ENCODE results near the gene PCDH12. TPM values are rescaled to one million over a fixed set of nuclear protein-coding genes. Genes with fewer than 3 reads are reported as not detected.
A peak's percentile ranks its signal among the peaks of the same experiment; 100 is the strongest.

PCDH12 gene
- total and polyA plus RNA-seq, 4 experiments from 2014 or later: 0.13 to 0.31 TPM; not detected in 2

DNA sequence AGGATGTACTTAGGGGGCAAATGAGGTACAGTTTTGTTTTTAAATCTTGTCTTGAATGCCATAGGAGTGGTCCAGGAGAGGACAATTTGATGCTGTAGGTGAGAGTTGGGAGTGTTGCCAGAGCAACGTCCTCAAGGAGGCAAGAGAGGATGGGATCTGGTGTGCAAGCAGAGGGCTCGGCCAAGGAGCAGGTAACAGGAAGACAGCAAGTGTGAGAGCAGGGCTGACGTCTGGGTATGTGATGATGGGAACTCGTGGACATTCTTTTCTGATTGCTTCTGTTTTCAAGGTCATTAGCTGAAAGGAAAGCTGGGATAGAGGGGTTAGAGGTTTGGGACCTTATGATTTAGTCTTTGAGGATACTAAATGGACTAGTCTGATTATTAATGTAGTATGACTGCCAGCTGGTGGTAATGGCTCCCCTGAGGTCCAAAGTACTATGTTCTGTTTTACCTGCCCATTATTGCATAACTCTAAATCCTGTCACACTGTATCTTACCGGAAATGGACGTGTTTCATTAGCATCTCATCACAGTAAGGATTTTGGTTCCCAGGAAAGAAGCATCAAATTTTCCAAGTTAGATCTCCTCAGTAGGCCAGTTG, 39.5 kb upstream of the PCDH12 start:
- H3K9me3 ChIP-seq (ENCODE audit: control insufficient read depth in 1 of 2, low read length in 2 of 2): no peaks in the 10 kb centered on the region
- Mint-ChIP-seq H3K4me3 (no peak overlapping the region), H3K4me1 (peaks cover under 1 to 7% (median 3%) of the 10 kb centered on the region in 4 donors), H3K27me3 (no peaks in the 10 kb centered on the region), H3K27ac (peak overlapping the region in 4 of 7 donors; percentile 33 to 58 (median 46)), H3K36me3 (peaks cover 32 to 39% of the 10 kb centered on the region in 2 donors), H3K9me3 (no peaks in the 10 kb centered on the region)
- no peak overlapping the region for H3K4me3 ChIP-seq (ENCODE audit: low read length in 2 of 2)
- no peaks in the 10 kb centered on the region for H3K4me1 ChIP-seq (ENCODE audit: insufficient read depth, low read length)
- no peaks in the 10 kb centered on the region for H3K27me3 ChIP-seq (ENCODE audit: insufficient read depth, low read length)
- intact Hi-C loops (cut with micrococcal nuclease): no loop called here
- POLR2A ChIA-PET (ENCODE audit: partially characterized antibody): no interaction called here
- no peak overlapping the region for H3K27ac ChIP-seq (ENCODE audit: low read depth, low read length)
- DNase-seq: no peak
- CTCF ChIA-PET (ENCODE audit: partially characterized antibody): interaction anchor here (0.8 to 16.4 kb wide), 4 partner anchors 9 to 147 kb away, joined by 3 to 369 read pairs (median 91); partner anchors contain the start of genes GNPDA1 and RNF14
- H3K36me3 ChIP-seq (ENCODE audit: insufficient read depth, low read length): peaks cover 15% of the 10 kb centered on the region

DNA sequence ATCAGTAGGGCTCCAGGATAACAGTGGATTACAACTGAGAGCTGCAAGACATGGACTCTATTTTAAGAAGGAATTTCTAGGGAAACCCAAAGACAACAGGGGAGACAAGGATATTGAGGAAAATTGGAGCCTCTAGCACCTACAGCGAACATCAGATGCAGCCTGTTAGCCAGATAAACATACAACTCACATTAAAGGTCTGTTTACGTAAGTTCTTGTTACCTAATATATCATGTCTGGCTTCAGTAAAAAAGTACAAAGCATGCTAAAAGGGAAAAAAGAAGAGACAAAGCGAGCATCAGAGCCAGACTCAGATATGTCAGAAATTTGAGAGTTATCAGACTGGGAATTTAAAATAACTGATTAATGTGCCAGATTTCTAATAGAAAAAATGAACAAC, 37.7 kb upstream of the PCDH12 start:
- Histone ChIP-seq H3K4me1 (ENCODE audit: insufficient read depth, low read length) (no peaks in the 10 kb centered on the region), H3K27ac (ENCODE audit: low read depth, low read length) (no peak overlapping the region), H3K36me3 (ENCODE audit: insufficient read depth, low read length) (peaks cover 16% of the 10 kb centered on the region), H3K27me3 (ENCODE audit: insufficient read depth, low read length) (no peaks in the 10 kb centered on the region), H3K4me3 (ENCODE audit: low read length in 2 of 2) (no peak overlapping the region), H3K9me3 (ENCODE audit: control insufficient read depth in 1 of 2, low read length in 2 of 2) (no peaks in the 10 kb centered on the region)
- Mint-ChIP-seq H3K36me3 (peaks cover 32 to 33% of the 10 kb centered on the region in 2 donors), H3K9me3 (no peaks in the 10 kb centered on the region), H3K4me3 (no peak overlapping the region), H3K4me1 (peaks cover 3 to 7% (median 4%) of the 10 kb centered on the region in 4 donors), H3K27ac (no peak overlapping the region), H3K27me3 (no peaks in the 10 kb centered on the region)
- no peak for DNase-seq
- ChIA-PET CTCF (ENCODE audit: partially characterized antibody) (interaction anchor here (1.3 to 16.4 kb wide), 4 partner anchors 16 to 703 kb away, joined by 3 to 369 read pairs (median 90); partner anchors contain the start of gene GNPDA1), POLR2A (ENCODE audit: partially characterized antibody) (interaction anchor here (1.0 kb wide), 1 partner anchor 144 kb away, joined by 4 read pairs; no protein-coding TSS in a partner anchor)
- intact Hi-C loops (cut with micrococcal nuclease): no loop called here

DNA sequence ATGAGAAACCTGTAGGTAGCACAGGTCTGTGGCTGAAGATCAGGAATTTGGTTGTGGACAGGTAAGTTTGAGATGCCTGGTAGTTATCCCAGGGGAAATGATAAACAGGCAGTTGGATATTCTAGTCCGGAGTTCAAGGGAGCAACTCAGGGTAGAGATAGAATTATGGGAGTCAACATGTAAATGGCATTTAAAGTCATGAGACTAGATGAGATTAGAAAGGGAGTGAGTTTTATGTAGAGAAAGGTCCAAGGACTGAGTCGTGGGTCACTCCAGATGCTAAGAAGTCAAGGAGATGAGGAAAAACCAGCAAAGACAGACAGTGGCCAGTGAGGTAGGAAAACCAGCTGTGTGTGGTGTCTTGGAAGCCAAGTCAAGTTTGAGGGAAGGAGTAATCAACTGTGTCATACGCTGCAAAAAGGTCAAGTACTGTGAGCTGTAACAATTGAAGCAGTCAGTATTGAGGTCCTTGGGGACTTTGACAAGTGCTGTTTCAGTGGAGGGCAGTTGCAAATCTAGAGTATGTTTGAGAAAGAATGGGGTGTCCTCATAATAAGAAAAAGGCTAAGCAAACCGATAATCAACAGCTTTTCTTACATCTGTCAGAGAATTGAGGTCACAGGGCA, 36.6 kb upstream of the PCDH12 start:
- no peaks in the 10 kb centered on the region for H3K27me3 Mint-ChIP-seq
- POLR2A ChIA-PET (ENCODE audit: partially characterized antibody): interaction anchor here (1.2 kb wide), 1 partner anchor 20 kb away, joined by 3 read pairs; no protein-coding TSS in a partner anchor
- H3K27ac ChIP-seq (ENCODE audit: low read depth, low read length): no peak overlapping the region
- peaks cover 16% of the 10 kb centered on the region for H3K36me3 ChIP-seq (ENCODE audit: insufficient read depth, low read length)
- DNase-seq: no peak
- H3K4me3 Mint-ChIP-seq: no peak overlapping the region
- no peaks in the 10 kb centered on the region for H3K9me3 Mint-ChIP-seq
- no peaks in the 10 kb centered on the region for H3K27me3 ChIP-seq (ENCODE audit: insufficient read depth, low read length)
- CTCF ChIA-PET (ENCODE audit: partially characterized antibody): interaction anchor here (12.2 to 16.4 kb wide), 2 partner anchors 17 to 150 kb away, joined by 177 to 369 read pairs; partner anchors contain the start of gene GNPDA1
- intact Hi-C loops (cut with micrococcal nuclease): loop anchor here (5.0 kb wide), 1 partner anchor 553 kb away; no protein-coding TSS in a partner anchor
- no peaks in the 10 kb centered on the region for H3K4me1 ChIP-seq (ENCODE audit: insufficient read depth, low read length)
- no peaks in the 10 kb centered on the region for H3K9me3 ChIP-seq (ENCODE audit: control insufficient read depth in 1 of 2, low read length in 2 of 2)
- peaks cover 3 to 7% (median 4%) of the 10 kb centered on the region in 4 donors for H3K4me1 Mint-ChIP-seq
- H3K4me3 ChIP-seq (ENCODE audit: low read length in 2 of 2): no peak overlapping the region
- peak overlapping the region in 2 of 7 donors; percentile 19 to 58 for H3K27ac Mint-ChIP-seq
- peaks cover 27 to 29% of the 10 kb centered on the region in 2 donors for H3K36me3 Mint-ChIP-seq

DNA sequence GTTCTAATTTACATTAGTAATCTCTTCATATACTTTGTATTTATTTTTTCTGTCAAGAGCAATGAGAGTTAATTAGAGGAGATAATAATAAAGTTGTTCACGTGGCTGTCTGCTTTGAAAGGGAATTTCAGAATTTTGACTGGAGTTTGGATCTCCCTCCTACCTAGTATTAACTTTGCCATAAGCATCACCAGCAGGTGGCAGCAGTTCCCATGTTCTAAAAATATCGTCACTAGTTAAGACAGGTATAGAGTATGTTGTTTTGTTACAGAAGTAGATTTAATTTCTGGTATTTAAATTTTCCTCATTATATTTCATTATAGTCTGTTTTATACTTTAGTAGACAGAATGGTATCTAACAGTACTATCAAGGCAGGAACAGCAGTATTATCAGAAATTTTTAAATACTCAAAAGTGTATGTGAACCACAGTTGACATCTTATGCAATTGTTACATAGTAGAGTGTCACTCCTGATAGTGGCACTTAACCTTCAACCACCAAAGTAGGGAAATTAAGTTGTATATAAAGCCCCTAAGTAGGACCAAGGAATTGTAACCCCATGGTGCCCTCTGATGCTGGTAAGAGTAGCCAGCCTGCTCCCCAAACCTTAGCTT, 34.5 kb upstream of the PCDH12 start:
- ChIA-PET CTCF (ENCODE audit: partially characterized antibody) (interaction anchor here (0.9 to 16.4 kb wide), 16 partner anchors 15 to 721 kb away, joined by 3 to 369 read pairs (median 8); partner anchors contain the start of genes GNPDA1 and RNF14), POLR2A (ENCODE audit: partially characterized antibody) (interaction anchor here (1.0 kb wide), 2 partner anchors 23 to 147 kb away, joined by 3 read pairs; no protein-coding TSS in a partner anchor)
- Mint-ChIP-seq H3K4me3 (no peak overlapping the region), H3K36me3 (peaks cover 31 to 32% of the 10 kb centered on the region in 2 donors), H3K27me3 (no peaks in the 10 kb centered on the region), H3K4me1 (peaks cover 3 to 7% (median 4%) of the 10 kb centered on the region in 4 donors), H3K9me3 (no peaks in the 10 kb centered on the region), H3K27ac (peak overlapping the region in 3 of 7 donors; percentile 9 to 71 (median 60))
- Histone ChIP-seq H3K4me1 (ENCODE audit: insufficient read depth, low read length) (no peaks in the 10 kb centered on the region), H3K27me3 (ENCODE audit: insufficient read depth, low read length) (no peaks in the 10 kb centered on the region), H3K27ac (ENCODE audit: low read depth, low read length) (no peak overlapping the region), H3K9me3 (ENCODE audit: control insufficient read depth in 1 of 2, low read length in 2 of 2) (no peaks in the 10 kb centered on the region), H3K4me3 (ENCODE audit: low read length in 2 of 2) (no peak overlapping the region), H3K36me3 (ENCODE audit: insufficient read depth, low read length) (peaks cover 19% of the 10 kb centered on the region)
- intact Hi-C loops (cut with micrococcal nuclease): loop anchor here (1.0 to 5.0 kb wide), 4 partner anchors 23 to 707 kb away; no protein-coding TSS in a partner anchor
- DNase-seq: peak; percentile 67 to 74 (median 70)

DNA sequence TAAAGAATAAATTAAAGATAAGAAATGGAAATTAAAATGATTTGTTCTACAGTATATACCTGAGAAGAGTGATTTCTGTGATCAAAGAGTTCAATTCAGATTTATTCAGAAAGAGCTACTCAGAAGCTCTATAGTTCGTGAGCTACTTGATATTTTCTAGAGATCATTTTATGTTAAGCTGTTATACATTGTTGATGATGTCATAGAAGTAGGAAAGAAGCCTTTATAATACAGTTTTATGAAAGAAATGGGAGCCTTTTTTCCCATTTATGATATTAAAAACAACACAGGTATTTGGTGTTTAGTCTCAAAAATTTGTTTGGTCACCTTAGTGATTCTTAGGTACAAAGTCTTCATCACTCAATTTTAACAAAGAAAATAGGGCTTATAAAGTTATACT, 31.7 kb upstream of the PCDH12 start:
- H3K27me3 Mint-ChIP-seq: no peaks in the 10 kb centered on the region
- H3K36me3 Mint-ChIP-seq: peaks cover 38 to 45% of the 10 kb centered on the region in 2 donors

DNA sequence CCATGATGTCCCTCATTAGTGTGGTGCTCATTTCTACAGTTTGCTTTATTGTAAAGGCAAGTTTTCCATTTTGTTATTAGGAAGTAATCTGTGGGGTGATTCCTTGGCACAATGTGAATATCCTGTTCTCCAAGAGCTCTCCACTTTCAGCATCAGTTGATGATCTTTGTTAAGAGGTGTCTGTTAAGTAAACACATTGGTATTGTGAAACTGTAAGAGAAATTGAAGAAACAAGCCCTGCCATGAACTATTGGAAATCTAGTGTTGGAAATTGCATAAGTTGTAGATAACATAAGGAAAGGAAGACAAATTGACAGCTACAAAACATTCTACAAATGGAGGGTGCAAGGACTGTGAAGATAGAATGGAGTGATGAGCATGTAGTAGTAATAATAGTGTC, 28.1 kb upstream of the PCDH12 start:
- CTCF ChIA-PET (ENCODE audit: partially characterized antibody): interaction anchor here (0.6 to 12.2 kb wide), 9 partner anchors 9 to 294 kb away, joined by 3 to 177 read pairs (median 6); partner anchors contain the start of genes GNPDA1 and RNF14

More for the DNA sequence above, 31.7 kb upstream of the PCDH12 start:
- Mint-ChIP-seq H3K27ac (peak overlapping the region in 1 of 7 donors; percentile 29), H3K4me1 (peaks cover 3 to 7% (median 5%) of the 10 kb centered on the region in 4 donors), H3K4me3 (no peak overlapping the region), H3K9me3 (no peaks in the 10 kb centered on the region)
- H3K27me3 ChIP-seq (ENCODE audit: insufficient read depth, low read length): no peaks in the 10 kb centered on the region
- CTCF ChIA-PET (ENCODE audit: partially characterized antibody): interaction anchor here (0.6 to 16.4 kb wide), 23 partner anchors 11 to 850 kb away, joined by 3 to 369 read pairs (median 6); partner anchors contain the start of genes DELE1, GNPDA1 and RNF14
- no peak overlapping the region for H3K4me3 ChIP-seq (ENCODE audit: low read length in 2 of 2)
- no peaks in the 10 kb centered on the region for H3K9me3 ChIP-seq (ENCODE audit: control insufficient read depth in 1 of 2, low read length in 2 of 2)
- peaks cover 38% of the 10 kb centered on the region for H3K36me3 ChIP-seq (ENCODE audit: insufficient read depth, low read length)
- DNase-seq: no peak
- no peak overlapping the region for H3K27ac ChIP-seq (ENCODE audit: low read depth, low read length)
- intact Hi-C loops (cut with micrococcal nuclease): loop anchor here (5.0 kb wide), 1 partner anchor 558 kb away; no protein-coding TSS in a partner anchor
- POLR2A ChIA-PET (ENCODE audit: partially characterized antibody): interaction anchor here (0.6 to 2.0 kb wide), 5 partner anchors 21 to 365 kb away, joined by 3 to 7 read pairs (median 3); partner anchors contain the start of gene RNF14
- no peaks in the 10 kb centered on the region for H3K4me1 ChIP-seq (ENCODE audit: insufficient read depth, low read length)

More for the DNA sequence above, 28.1 kb upstream of the PCDH12 start:
- Histone ChIP-seq H3K9me3 (ENCODE audit: control insufficient read depth in 1 of 2, low read length in 2 of 2) (no peaks in the 10 kb centered on the region), H3K27ac (ENCODE audit: low read depth, low read length) (no peak overlapping the region), H3K36me3 (ENCODE audit: insufficient read depth, low read length) (peaks cover 43% of the 10 kb centered on the region), H3K4me1 (ENCODE audit: insufficient read depth, low read length) (no peaks in the 10 kb centered on the region), H3K27me3 (ENCODE audit: insufficient read depth, low read length) (no peaks in the 10 kb centered on the region), H3K4me3 (ENCODE audit: low read length in 2 of 2) (no peak overlapping the region)
- intact Hi-C loops (cut with micrococcal nuclease): no loop called here
- POLR2A ChIA-PET (ENCODE audit: partially characterized antibody): interaction anchor here (0.7 kb wide), 1 partner anchor 30 kb away, joined by 3 read pairs; no protein-coding TSS in a partner anchor
- Mint-ChIP-seq H3K27me3 (no peaks in the 10 kb centered on the region), H3K4me3 (no peak overlapping the region), H3K9me3 (no peaks in the 10 kb centered on the region), H3K4me1 (peaks cover 0 to 7% (median 3%) of the 10 kb centered on the region in 4 donors), H3K36me3 (peaks cover 27 to 52% of the 10 kb centered on the region in 2 donors), H3K27ac (peak overlapping the region in 2 of 7 donors; percentile 7 to 17)
- no peak for DNase-seq

All from CD4-positive, alpha-beta memory T cell (primary cell).